Neural progenitor cell (in vitro differentiated cells): ENCODE results near the gene MAP7D1.

Source experiments
- CTCF ChIP-seq: fragments of 200-600 bp; sonication (generic); IDR thresholded peaks from 2 replicates; pipeline ENCODE4 v1.5.1; 2017; ENCODE audit warnings: antibody characterized with exemption, mild to moderate bottlenecking
- EZH2 ChIP-seq: fragments of 200-600 bp; sonication (generic); IDR thresholded peaks from 2 replicates; pipeline ENCODE4 v1.6.1; 2017; ENCODE audit warnings: antibody characterized with exemption, mild to moderate bottlenecking, moderate library complexity
- EZH2phosphoT487 ChIP-seq: fragments of 200-600 bp; sonication (generic); IDR thresholded peaks from 2 replicates; pipeline ENCODE4 v1.6.1; 2017; ENCODE audit warnings: antibody characterized with exemption

DNA sequence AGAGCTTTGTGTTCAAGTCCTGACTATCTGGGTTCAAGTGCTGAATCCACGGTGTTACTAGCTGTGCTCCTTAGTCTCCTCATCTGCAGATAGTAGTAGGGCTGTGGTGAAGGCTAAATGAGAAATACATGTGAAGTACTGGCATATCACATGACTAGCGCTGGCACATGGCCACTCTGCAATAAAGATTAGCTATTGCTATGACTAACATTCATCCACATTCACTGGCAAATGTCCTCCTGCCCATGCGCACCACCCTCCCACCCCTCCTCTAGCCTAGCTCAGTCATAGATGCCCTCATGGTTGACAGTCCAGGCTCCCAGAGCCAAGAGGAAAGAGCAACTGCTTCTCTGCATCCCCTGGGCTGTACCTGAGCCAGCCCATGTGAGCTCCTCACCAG is 22.5 kb upstream of the MAP7D1 start:
- TF ChIP-seq CTCF (no peak), EZH2 (no peak), EZH2phosphoT487 (no peak)
